Skin of body (tissue), 2 donors: ENCODE results near the gene CHM. TPM values are rescaled to one million over a fixed set of nuclear protein-coding genes. Genes with fewer than 3 reads are reported as not detected.
"Not testable (repeated sequence)": the region's sequence is repeated elsewhere in the genome, so short reads cannot be mapped to it uniquely, and the experiment has no call there.

Experiments
- DNase-seq: peaks from one replicate; lab custom pipeline; 2025; lab: John Stamatoyannopoulos, UW
- total RNA-seq: library from RNA; depleted of rRNA; stranded (reverse); fragments of >200 nt; gene quantifications from one replicate; pipeline ENCODE4 v1.2.3, GENCODE V29; 2014

Gene CHM
- 25.6 TPM for total RNA-seq

- no peak for DNase-seq
These were observed at the start of gene CHM for GRCh38 chrX:86047174-86047935. Gene CHM, minus strand, starts transcription at chrX:86047558. Its CDS starts 26 bp downstream, at chrX:86047532.

- DNase-seq: no peak
These were observed 31.3 kb upstream of the CHM start for GRCh38 chrX:86078650-86079049.

GRCh38 chrX:86066998-86067397 is 19.6 kb upstream of the CHM start:
- DNase-seq: no peak

- DNase-seq: no peak
These were observed 14.0 kb upstream of the CHM start for GRCh38 chrX:86061407-86061806.

- no peak for DNase-seq
These were observed 4.4 kb upstream of the CHM start for GRCh38 chrX:86051741-86052140.

- DNase-seq: no peak
These were observed 550 bp upstream of the CHM start for GRCh38 chrX:86047936-86048280.

GRCh38 chrX:86044216-86044615 is 3.1 kb downstream of the CHM start:
- DNase-seq: no peak

GRCh38 chrX:86039625-86040568 is 7.5 kb downstream of the CHM start:
- no peak for DNase-seq

GRCh38 chrX:86033385-86033784 is 14.0 kb downstream of the CHM start:
- DNase-seq: no peak

- DNase-seq: no peak
These were observed 18.7 kb downstream of the CHM start for GRCh38 chrX:86028681-86029080.

- DNase-seq: no peak
These were observed 23.5 kb downstream of the CHM start for GRCh38 chrX:86023811-86024210.

GRCh38 chrX:86021652-86022289 is 25.6 kb downstream of the CHM start:
- no peak for DNase-seq

- DNase-seq: no peak
These were observed 31.2 kb downstream of the CHM start for GRCh38 chrX:86016139-86016538.

GRCh38 chrX:86014959-86015358 is 32.4 kb downstream of the CHM start:
- not testable (repeated sequence) for DNase-seq

GRCh38 chrX:86014421-86014820 is 32.9 kb downstream of the CHM start:
- no peak for DNase-seq

GRCh38 chrX:86013792-86014191 is 33.6 kb downstream of the CHM start:
- DNase-seq: no peak

GRCh38 chrX:86012188-86012587 is 35.2 kb downstream of the CHM start:
- DNase-seq: no peak

GRCh38 chrX:86009803-86010202 is 37.6 kb downstream of the CHM start:
- DNase-seq: not testable (repeated sequence)

- not testable (repeated sequence) for DNase-seq
These were observed 39.5 kb downstream of the CHM start for GRCh38 chrX:86007891-86008290.

- no peak for DNase-seq
These were observed 45.1 kb downstream of the CHM start for GRCh38 chrX:86002076-86002896.

GRCh38 chrX:85998954-85999353 is 48.4 kb downstream of the CHM start:
- no peak for DNase-seq
